GM21529 (cell line): ENCODE measurements around the gene PHF1.

Experiments
- ATAC-seq: cut with Tn5 transposase; IDR thresholded peaks from one replicate; pipeline ENCODE4 v1.9.1; 2021; ENCODE audit not compliant: unreplicated experiment

Gene PHF1

DNA sequence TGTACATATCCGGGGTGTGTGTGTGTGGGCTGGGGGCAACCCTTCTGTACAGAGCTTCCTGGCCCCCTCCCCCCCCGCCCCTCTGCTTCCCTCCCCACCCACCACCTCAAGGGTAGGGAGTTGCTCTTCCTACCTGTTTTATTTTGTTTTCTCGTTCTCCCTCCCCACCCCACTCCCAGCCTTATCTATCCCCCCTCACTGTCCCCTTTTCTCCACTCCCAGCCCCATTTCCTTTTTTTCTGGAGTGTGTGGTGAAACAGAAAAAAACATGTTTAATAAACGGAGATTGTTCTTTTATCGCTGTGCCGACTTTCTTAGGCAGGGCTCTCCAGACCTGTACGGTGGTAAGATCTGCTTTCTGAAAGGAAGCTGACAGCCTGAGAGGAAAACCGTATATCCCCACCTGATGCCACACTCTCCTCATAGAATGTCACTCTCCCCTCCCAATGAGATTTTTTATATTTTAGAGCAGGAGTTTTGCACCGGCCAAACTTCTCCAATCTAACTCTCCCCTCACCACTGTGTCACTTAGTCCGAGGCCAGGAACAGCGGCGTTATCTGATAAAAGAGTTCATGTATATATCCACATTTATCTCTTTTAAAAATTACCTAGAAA lies 42.7 kb downstream of the PHF1 start:
- ATAC-seq, result no peak

DNA sequence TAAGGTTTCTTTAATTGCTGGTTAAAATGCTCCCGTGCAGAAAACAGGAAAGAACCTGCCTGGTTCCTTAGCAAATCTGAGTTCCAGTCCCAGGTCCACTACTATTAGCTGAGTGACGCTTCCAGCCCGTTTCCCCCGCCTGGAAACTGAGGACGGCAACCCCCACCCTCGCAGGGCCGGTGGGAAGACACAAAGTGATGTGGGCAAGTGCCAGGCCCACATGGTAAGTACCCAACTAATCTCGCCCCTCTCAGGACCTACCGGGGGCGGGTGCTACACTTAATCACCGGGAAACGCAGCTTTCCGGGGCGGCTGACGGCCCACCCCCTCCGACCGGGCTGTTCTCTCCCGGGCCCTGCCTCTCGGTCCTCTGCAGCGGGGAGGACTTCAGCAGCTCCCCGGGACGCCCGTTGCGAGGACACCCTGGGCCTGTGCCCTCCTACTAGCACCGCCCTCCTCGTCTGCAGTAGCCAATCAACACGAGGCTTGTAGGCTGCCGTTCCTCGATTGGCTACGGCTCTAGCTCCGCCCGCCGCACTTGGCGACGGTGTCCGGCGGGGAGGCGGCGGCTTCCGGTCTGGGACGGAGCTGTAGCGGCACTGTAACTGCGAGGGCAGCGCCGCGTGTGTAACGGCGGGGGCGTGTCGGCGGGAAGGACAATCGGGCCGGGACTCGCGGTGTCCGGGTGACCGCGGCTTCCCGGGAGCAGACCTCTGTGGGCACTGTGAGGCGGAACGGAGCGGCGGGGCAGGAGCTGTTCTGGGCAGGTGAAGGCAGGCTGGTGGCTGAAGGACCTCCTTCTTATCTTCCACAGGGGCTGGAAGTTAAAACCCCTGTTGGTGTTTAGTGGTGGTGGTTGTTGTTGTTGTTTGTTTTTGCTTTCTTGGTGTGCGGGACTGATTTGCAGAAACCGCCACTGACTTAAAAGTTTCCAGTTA lies 43.5 kb downstream of the PHF1 start, which contains the start of gene ZBTB9:
TSS of gene ZBTB9 (plus strand) at position 568 of the 938 bp plus-strand sequence. CDS start 525 bp downstream, outside the sequence.
- ATAC-seq, result peak; percentile 98

DNA sequence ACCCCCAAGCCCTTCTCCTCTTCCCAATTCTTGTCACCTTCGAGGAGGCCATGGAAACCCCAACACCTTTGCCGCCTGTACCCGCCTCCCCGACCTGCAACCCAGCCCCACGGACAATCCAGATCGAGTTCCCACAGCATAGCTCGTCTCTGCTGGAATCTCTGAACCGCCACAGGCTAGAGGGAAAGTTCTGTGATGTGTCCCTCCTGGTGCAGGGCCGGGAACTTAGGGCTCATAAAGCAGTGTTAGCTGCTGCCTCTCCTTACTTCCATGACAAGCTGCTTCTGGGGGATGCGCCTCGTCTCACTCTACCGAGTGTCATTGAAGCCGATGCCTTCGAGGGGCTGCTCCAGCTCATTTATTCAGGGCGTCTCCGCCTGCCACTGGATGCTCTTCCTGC lies 44.2 kb downstream of the PHF1 start:
- ATAC-seq, result no peak

DNA sequence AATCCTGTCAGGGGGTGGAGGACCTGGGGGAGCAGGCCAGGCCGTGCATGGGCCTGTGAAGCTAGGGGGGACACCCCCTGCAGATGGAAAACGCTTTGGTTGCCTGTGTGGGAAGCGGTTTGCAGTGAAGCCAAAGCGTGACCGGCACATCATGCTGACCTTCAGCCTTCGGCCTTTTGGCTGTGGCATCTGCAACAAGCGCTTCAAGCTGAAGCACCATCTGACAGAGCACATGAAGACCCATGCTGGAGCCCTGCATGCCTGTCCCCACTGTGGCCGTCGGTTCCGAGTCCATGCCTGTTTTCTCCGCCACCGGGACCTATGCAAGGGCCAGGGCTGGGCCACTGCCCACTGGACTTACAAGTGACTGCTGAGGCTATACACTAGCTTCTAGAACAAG lies 45.3 kb downstream of the PHF1 start:
- ATAC-seq, result no peak

DNA sequence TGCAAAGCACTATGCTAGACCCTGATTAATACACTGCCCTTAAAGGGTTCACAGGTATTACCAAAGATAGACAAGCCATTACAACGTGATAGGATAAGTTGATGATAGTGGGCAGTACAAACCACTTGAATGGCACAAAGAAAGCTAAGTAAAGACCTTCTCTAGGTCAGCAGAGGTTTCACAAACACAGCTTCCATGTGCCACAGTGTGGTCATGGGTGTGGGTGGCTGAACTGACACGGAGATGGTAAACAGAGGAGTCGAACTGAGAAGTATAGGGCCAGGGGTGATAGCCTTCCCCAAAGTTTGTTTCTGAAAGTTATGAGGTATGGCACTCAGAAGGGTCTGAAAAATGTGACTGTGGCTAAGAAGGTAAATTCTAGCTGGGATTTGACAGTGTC lies 47.9 kb downstream of the PHF1 start:
- no peak for ATAC-seq

DNA sequence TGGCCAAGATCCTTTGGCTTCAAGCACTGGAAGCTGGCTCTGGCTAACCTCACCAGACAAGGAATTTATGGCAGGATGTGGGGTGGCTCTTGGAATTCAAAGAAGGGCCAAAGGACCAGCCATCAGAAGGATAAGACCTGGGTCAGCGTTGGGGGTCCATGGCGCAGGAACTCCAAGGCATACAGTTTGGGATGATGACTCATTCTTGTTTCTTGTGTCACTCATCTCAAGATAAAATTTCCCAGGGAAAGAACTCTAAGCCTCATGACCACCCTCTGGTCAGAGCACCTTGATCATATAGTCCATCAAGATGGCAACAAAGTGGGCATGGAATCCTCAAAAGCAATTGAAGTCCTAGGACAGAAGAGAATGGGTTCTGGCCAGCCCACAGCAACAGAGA lies 48.4 kb downstream of the PHF1 start:
- ATAC-seq, result no peak
